B cell (primary cell): ENCODE measurements around the gene POSTN. TPM values are rescaled to one million over a fixed set of nuclear protein-coding genes. Genes with fewer than 3 reads are reported as not detected.

ENCODE experiments used
- ATAC-seq: fragments of 200-7000 bp; cut with Tn5 transposase; one replicate; pipeline ENCODE4 v1.10.0; 2021; ENCODE audit warnings: low read depth, mild to moderate bottlenecking, moderate number of reproducible peaks, moderate library complexity
- CTCF ChIA-PET: fragments of 350-600 bp; sonication (Branson Sonifier 250); formaldehyde crosslinking; loops from one replicate; lab custom pipeline; 2021; ENCODE audit warnings: antibody characterized with exemption, inconsistent platforms; lab: Charles Lee
- POLR2A ChIA-PET: fragments of 350-600 bp; sonication (Branson Sonifier 250); formaldehyde crosslinking; loops from one replicate; lab custom pipeline; 2021; ENCODE audit warnings: antibody characterized with exemption; lab: Charles Lee
- DNase-seq: peaks from one replicate; pipeline ENCODE4 v3.0.0; 2013
- H2AFZ ChIP-seq: 2 replicates; pipeline ENCODE4 v1.6.1; 2012; ENCODE audit warnings: mild to moderate bottlenecking, low read depth, low read length; ENCODE audit not compliant: insufficient read depth, poor library complexity, severe bottlenecking
- H3K27ac ChIP-seq, 2 donors: 1 replicate in 1 of 2; 2 replicates in 1 of 2; pipeline ENCODE4 v1.5.1; 2012 to 2013; ENCODE audit warnings: low read length in 2 of 2, mild to moderate bottlenecking in 2 of 2, moderate library complexity in 1 of 2
- H3K27me3 ChIP-seq, 4 experiments: fragments of 200-600 bp in 1 of 4; sonication (generic) in 1 of 4; replicated peaks in 1 of 4; 1 replicate in 2 of 4; 2 replicates in 2 of 4; pipeline versions ENCODE4 v1.6.1 to v1.7.0; 2013 to 2016; ENCODE audit warnings: low read length in 3 of 4, mild to moderate bottlenecking in 2 of 4, mixed read lengths in 1 of 4, moderate library complexity in 1 of 4; ENCODE audit not compliant: insufficient read depth in 4 of 4, control insufficient read depth in 3 of 4; ENCODE audit errors: control extremely low read depth in 1 of 4
- H3K36me3 ChIP-seq, 2 experiments: replicated peaks in 1 of 2; 1 replicate in 1 of 2; 2 replicates in 1 of 2; pipeline versions ENCODE4 v1.6.1 to v1.7.1; 2013; ENCODE audit warnings: low read length in 1 of 2; ENCODE audit not compliant: insufficient read depth in 2 of 2, control insufficient read depth in 1 of 2; ENCODE audit errors: control extremely low read depth in 1 of 2, extremely low read depth in 1 of 2
- H3K4me1 ChIP-seq, 2 donors: fragments of 200-600 bp in 1 of 2; sonication (generic) in 1 of 2; 1 replicate in 1 of 2; 2 replicates in 1 of 2; pipeline versions ENCODE4 v1.5.1 to v1.6.1; 2013 to 2017; ENCODE audit warnings: low read length in 2 of 2; ENCODE audit not compliant: control insufficient read depth in 2 of 2, insufficient read depth in 2 of 2
- H3K4me2 ChIP-seq: replicated peaks from 2 replicates; pipeline ENCODE3; 2012; ENCODE audit warnings: mild to moderate bottlenecking, low read depth, low read length; ENCODE audit not compliant: poor library complexity, severe bottlenecking
- H3K4me3 ChIP-seq, 5 experiments: fragments of 200-600 bp in 1 of 5; sonication (generic) in 1 of 5; 1 replicate in 3 of 5; 2 replicates in 2 of 5; pipeline versions ENCODE4 v1.5.1 to v1.7.0; 2011 to 2016; ENCODE audit warnings: low read length in 4 of 5, mild to moderate bottlenecking in 4 of 5, low read depth in 2 of 5, control low read depth in 1 of 5, moderate library complexity in 1 of 5; ENCODE audit not compliant: insufficient read depth in 1 of 5; ENCODE audit errors: control extremely low read depth in 1 of 5, extremely low read depth in 1 of 5
- H3K79me2 ChIP-seq: fragments of 200-600 bp; sonication (generic); one replicate; pipeline ENCODE4 v1.6.0; 2016; ENCODE audit warnings: low read length; ENCODE audit not compliant: control insufficient read depth, insufficient read depth
- H3K9ac ChIP-seq: fragments of 200-600 bp; sonication (generic); 2 replicates; pipeline ENCODE4 v1.6.1; 2017; ENCODE audit warnings: mild to moderate bottlenecking, low read length, moderate library complexity
- H3K9me3 ChIP-seq, 3 donors: one replicate each; pipeline versions ENCODE4 v1.6.1 to v1.7.1; 2013; ENCODE audit warnings: low read length in 2 of 3; ENCODE audit not compliant: control insufficient read depth in 2 of 3, insufficient read depth in 1 of 3; ENCODE audit errors: control extremely low read depth in 1 of 3
- H4K20me1 ChIP-seq: 2 replicates; pipeline ENCODE4 v1.6.0; 2012; ENCODE audit warnings: mild to moderate bottlenecking, low read length; ENCODE audit not compliant: insufficient read depth, control insufficient read depth, poor library complexity, severe bottlenecking
- H3K27ac Mint-ChIP-seq: one replicate; pipeline ENCODE4 v1.8.0; 2021; ENCODE audit warnings: mixed read lengths
- H3K27me3 Mint-ChIP-seq: one replicate; pipeline ENCODE4 v1.8.0; 2021; ENCODE audit warnings: mixed read lengths
- H3K4me1 Mint-ChIP-seq: one replicate; pipeline ENCODE4 v1.8.0; 2021; ENCODE audit warnings: mixed read lengths
- H3K4me3 Mint-ChIP-seq: one replicate; pipeline ENCODE4 v1.8.0; 2021; ENCODE audit warnings: mixed read lengths
- H3K9me3 Mint-ChIP-seq: one replicate; pipeline ENCODE4 v1.8.0; 2022; ENCODE audit warnings: mixed read lengths; ENCODE audit not compliant: insufficient read depth
- CTCF ChIP-seq: fragments of 200-600 bp; IDR thresholded peaks from one replicate; pipeline ENCODE4 v1.8.0; 2022; ENCODE audit warnings: antibody characterized with exemption, mild to moderate bottlenecking
- EZH2 ChIP-seq: IDR thresholded peaks from 2 replicates; pipeline ENCODE4 v1.6.1; 2012; ENCODE audit warnings: borderline replicate concordance, low read depth, mild to moderate bottlenecking, moderate library complexity, low read length; ENCODE audit not compliant: insufficient read depth, poor library complexity, severe bottlenecking
- WGBS: methylation state at CpG from one replicate; pipeline ENCODE4 v1.1.5; 2013; ENCODE audit warnings: missing lambda C conversion rate; ENCODE audit not compliant: insufficient coverage; 5-methylcytosine and 5-hydroxymethylcytosine counted together
- intact Hi-C: fragments of 100-400 bp; cut with micrococcal nuclease; formaldehyde crosslinking; loops from one replicate; pipeline ENCODE4 v1.10.0; 2022
- polyA plus RNA-seq: library from polyadenylated mRNA; depleted of rRNA; stranded (reverse); fragments of >200 nt; gene quantifications from 2 replicates; pipeline ENCODE4 v1.2.3, GENCODE V29; 2012
- total RNA-seq, 2 donors: library from RNA; stranded (reverse); fragments of 120-200 nt in 1 of 2; gene quantifications; 1 replicate in 1 of 2; 2 replicates in 1 of 2; pipeline versions ENCODE4 v1.2.3 to v1.2.4, GENCODE V29; 2013 to 2022

Gene POSTN
- total and polyA plus RNA-seq, 2 donors (not counting 1 experiment from before 2014, with no cell fraction given) = not detected

GRCh38 chr13:37596805-37597204, 1.8 kb downstream of the POSTN start:
- no peak overlapping the region for H2AFZ ChIP-seq
- no peak for DNase-seq
- H3K9me3 Mint-ChIP-seq = no peaks in the 10 kb centered on the region
- H3K9ac ChIP-seq = no peak overlapping the region
- intact Hi-C loops = no loop called here
- no peaks in the 10 kb centered on the region for H3K36me3 ChIP-seq
- H3K27me3 Mint-ChIP-seq = no peaks in the 10 kb centered on the region
- ChIA-PET POLR2A (no interaction called here), CTCF (interaction anchor here (0.7 kb wide), 1 partner anchor 126 kb away, joined by 3 read pairs; no protein-coding TSS in a partner anchor)
- no peaks in the 10 kb centered on the region for H4K20me1 ChIP-seq
- H3K4me1 ChIP-seq = no peaks in the 10 kb centered on the region
- H3K4me2 ChIP-seq = no peak overlapping the region
- no peak for ATAC-seq
- no peak overlapping the region for H3K27ac ChIP-seq
- H3K27me3 ChIP-seq = no peaks in the 10 kb centered on the region
- TF ChIP-seq EZH2 = no peak
- no peak for TF ChIP-seq CTCF
- WGBS = no CpG with 5 or more reads among the region's 3 CpGs
- no peak overlapping the region for H3K27ac Mint-ChIP-seq
- H3K4me1 Mint-ChIP-seq = no peaks in the 10 kb centered on the region
- H3K4me3 Mint-ChIP-seq = no peak overlapping the region
- H3K79me2 ChIP-seq = no peaks in the 10 kb centered on the region
- H3K9me3 ChIP-seq = no peaks in the 10 kb centered on the region
- H3K4me3 ChIP-seq = no peak overlapping the region

DNA sequence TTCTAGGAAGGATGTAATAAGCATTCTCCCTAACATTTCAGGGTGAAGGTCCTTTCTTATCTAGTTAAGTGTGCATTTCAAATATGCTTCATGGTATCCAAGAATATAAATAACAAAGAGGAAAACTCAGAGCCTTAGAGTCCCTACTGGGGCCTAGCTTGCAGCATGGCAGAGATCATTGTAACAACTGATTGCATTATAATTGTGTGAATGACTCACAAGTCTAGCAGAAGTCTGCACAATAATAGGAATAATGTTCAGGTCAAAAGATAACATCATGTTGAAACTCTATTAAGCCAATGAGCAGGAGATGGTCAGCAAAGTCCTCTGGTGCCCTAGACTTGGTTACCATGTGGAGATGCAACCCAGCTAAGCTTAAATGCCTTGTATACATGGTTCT, 3.4 kb downstream of the POSTN start:
- DNase-seq = no peak
- POLR2A ChIA-PET = no interaction called here
- H3K36me3 ChIP-seq = no peaks in the 10 kb centered on the region
- H3K9ac ChIP-seq = no peak overlapping the region
- no peaks in the 10 kb centered on the region for H3K79me2 ChIP-seq
- no peak for ATAC-seq
- CTCF ChIA-PET = interaction anchor here (0.6 kb wide), 1 partner anchor 25 kb away, joined by 5 read pairs; no protein-coding TSS in a partner anchor
- H3K27me3 Mint-ChIP-seq = no peaks in the 10 kb centered on the region
- no peaks in the 10 kb centered on the region for H3K4me1 Mint-ChIP-seq
- no peaks in the 10 kb centered on the region for H3K4me1 ChIP-seq
- no peaks in the 10 kb centered on the region for H3K27me3 ChIP-seq
- no peaks in the 10 kb centered on the region for H3K9me3 Mint-ChIP-seq
- H3K27ac ChIP-seq = no peak overlapping the region
- H3K27ac Mint-ChIP-seq = no peak overlapping the region
- no peak overlapping the region for H3K4me3 Mint-ChIP-seq
- no peaks in the 10 kb centered on the region for H4K20me1 ChIP-seq
- TF ChIP-seq EZH2 (no peak), CTCF (no peak)
- no peak overlapping the region for H2AFZ ChIP-seq
- H3K4me3 ChIP-seq = no peak overlapping the region
- no peak overlapping the region for H3K4me2 ChIP-seq
- intact Hi-C loops = no loop called here
- H3K9me3 ChIP-seq = no peaks in the 10 kb centered on the region
